OCI-LY1 (cell line): ENCODE data around the gene ZNF200.

Experiments
- EZH2 ChIP-seq: fragments of 200-600 bp; sonication (generic), shearing (Covaris generic); IDR thresholded peaks from 2 replicates; pipeline ENCODE4 v1.8.0; 2017; ENCODE audit warnings: borderline replicate concordance, mixed run types, mild to moderate bottlenecking, antibody characterized with exemption, low read length, moderate library complexity, mixed read lengths
- TF ChIP-seq, protein P1 (sequence below): fragments of 200-600 bp; sonication (generic), shearing (Covaris generic); IDR thresholded peaks from 2 replicates; pipeline ENCODE4 v1.5.1; 2017; ENCODE audit warnings: mild to moderate bottlenecking, antibody characterized with exemption, low read length, moderate library complexity, mixed read lengths

DNA sequence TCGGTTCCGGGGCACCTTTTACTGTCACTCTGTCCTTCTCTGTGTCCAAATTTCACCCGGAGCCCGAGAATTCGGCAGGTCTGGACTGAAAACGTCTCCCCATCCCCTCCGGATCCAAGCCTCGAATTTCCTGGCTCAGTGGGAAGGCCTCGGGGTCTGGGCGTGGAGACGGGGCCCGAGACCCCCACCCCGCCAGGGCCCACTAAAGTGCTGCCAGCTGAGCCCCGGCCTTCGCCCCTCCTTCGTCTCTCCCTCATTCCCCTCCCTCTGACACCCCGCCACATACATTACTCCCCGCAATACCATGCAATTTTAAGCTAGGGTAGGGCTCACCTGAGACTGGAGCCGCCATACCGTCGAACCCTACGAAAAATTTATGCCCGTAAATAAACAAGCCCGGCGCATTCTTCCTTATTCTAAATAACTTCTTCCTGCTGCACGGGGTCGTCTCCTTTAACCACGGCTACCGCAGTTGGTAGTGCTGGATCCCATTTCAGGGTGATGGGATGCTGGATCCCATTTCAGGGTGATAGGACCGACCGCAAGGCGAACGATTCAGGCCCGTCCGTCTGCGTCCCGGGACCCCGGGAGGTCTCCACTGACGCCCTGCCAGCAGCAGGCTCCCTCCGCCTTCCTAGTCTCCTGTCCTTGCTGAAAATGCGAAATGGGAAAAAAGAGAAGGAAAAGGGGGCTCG lies 51.4 kb downstream of the ZNF200 start:
- TF ChIP-seq, protein P1, sequence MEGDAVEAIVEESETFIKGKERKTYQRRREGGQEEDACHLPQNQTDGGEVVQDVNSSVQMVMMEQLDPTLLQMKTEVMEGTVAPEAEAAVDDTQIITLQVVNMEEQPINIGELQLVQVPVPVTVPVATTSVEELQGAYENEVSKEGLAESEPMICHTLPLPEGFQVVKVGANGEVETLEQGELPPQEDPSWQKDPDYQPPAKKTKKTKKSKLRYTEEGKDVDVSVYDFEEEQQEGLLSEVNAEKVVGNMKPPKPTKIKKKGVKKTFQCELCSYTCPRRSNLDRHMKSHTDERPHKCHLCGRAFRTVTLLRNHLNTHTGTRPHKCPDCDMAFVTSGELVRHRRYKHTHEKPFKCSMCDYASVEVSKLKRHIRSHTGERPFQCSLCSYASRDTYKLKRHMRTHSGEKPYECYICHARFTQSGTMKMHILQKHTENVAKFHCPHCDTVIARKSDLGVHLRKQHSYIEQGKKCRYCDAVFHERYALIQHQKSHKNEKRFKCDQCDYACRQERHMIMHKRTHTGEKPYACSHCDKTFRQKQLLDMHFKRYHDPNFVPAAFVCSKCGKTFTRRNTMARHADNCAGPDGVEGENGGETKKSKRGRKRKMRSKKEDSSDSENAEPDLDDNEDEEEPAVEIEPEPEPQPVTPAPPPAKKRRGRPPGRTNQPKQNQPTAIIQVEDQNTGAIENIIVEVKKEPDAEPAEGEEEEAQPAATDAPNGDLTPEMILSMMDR: no peak
- TF ChIP-seq EZH2: no peak
